Activated T-helper 2 cell treated with anti-CD3 and anti-CD28 coated beads, Interferon-gamma antibody, Interleukin-2, Interleukin-4, amounts not matched to agents 10 μg/mL and 5 μg/mL and 100 μg/mL, durations not matched to agents 14 hours and 24 hours and 36 hours (primary cell): ENCODE results near the gene CKB. TPM values are rescaled to one million over a fixed set of nuclear protein-coding genes. Genes with fewer than 3 reads are reported as not detected.

ENCODE experiments used
- DNase-seq: peaks from one replicate; pipeline ENCODE4 v3.0.0; 2021; ENCODE audit warnings: low spot score
- H3K27ac Mint-ChIP-seq: one replicate; pipeline ENCODE4 v1.8.0; 2021; ENCODE audit warnings: mixed read lengths
- H3K27me3 Mint-ChIP-seq: one replicate; pipeline ENCODE4 v1.8.0; 2021; ENCODE audit warnings: low read depth, mixed read lengths
- H3K36me3 Mint-ChIP-seq: one replicate; pipeline ENCODE4 v1.8.0; 2021; ENCODE audit warnings: low read depth, mixed read lengths
- H3K4me1 Mint-ChIP-seq: one replicate; pipeline ENCODE4 v1.8.0; 2021; ENCODE audit warnings: low read depth, mixed read lengths
- H3K4me3 Mint-ChIP-seq: one replicate; pipeline ENCODE4 v1.8.0; 2021; ENCODE audit warnings: low read depth, mild to moderate bottlenecking, moderate library complexity, mixed read lengths
- H3K9me3 Mint-ChIP-seq: one replicate; pipeline ENCODE4 v1.8.0; 2021; ENCODE audit warnings: mixed read lengths
- intact Hi-C: fragments of 100-400 bp; cut with micrococcal nuclease; formaldehyde crosslinking; loops from one replicate; pipeline ENCODE4 v1.15.1; 2023
- total RNA-seq: library from RNA; stranded (reverse); gene quantifications from 2 replicates; pipeline ENCODE4 v1.2.3, GENCODE V29; 2022

Gene CKB
- total RNA-seq, 1 donor from 2014 or later, result 15.3 TPM

DNA sequence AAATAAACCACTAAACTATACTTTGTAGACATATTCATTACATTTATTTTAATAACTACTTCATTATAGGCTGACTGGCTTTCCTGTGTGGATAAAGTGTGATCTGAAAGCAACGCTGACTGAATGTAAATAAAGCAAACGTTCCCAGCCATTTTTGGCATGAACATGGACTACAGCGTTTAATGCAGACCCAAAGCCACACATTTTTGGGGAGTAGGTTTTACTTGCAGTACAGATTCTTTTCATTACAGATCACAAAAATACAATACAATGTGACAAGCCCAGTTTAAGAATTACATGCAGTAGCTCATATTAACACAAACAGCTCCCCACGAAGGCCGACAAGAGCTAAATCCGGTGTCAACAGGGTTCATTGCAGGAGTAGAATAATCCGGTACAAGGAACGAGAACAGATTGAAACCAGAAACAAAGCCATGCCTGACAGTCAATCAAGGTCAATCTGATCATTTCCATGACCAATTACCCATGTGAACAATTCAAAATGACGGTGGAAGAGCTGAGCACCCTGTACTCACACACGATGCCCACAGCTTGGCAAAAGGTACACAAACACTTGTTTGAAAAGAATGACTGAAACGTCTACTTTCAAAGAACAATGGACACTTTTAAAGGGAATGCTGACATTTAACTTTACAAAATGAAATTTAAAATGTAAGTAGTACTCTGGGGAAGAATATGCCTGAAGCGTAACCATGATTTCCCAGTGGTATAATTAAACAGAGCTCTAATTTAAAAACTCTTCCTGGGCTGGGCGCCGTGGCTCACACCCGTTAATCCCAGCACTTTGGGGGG is 34.5 kb upstream of the CKB start:
- H3K27ac Mint-ChIP-seq, result no peak overlapping the region
- H3K4me1 Mint-ChIP-seq, result peaks cover 29% of the 10 kb centered on the region
- no peaks in the 10 kb centered on the region for H3K27me3 Mint-ChIP-seq
- no peaks in the 10 kb centered on the region for H3K9me3 Mint-ChIP-seq
- DNase-seq, result no peak
- intact Hi-C loops, result no loop called here
- peaks cover 45% of the 10 kb centered on the region for H3K36me3 Mint-ChIP-seq
- H3K4me3 Mint-ChIP-seq, result no peak overlapping the region

DNA sequence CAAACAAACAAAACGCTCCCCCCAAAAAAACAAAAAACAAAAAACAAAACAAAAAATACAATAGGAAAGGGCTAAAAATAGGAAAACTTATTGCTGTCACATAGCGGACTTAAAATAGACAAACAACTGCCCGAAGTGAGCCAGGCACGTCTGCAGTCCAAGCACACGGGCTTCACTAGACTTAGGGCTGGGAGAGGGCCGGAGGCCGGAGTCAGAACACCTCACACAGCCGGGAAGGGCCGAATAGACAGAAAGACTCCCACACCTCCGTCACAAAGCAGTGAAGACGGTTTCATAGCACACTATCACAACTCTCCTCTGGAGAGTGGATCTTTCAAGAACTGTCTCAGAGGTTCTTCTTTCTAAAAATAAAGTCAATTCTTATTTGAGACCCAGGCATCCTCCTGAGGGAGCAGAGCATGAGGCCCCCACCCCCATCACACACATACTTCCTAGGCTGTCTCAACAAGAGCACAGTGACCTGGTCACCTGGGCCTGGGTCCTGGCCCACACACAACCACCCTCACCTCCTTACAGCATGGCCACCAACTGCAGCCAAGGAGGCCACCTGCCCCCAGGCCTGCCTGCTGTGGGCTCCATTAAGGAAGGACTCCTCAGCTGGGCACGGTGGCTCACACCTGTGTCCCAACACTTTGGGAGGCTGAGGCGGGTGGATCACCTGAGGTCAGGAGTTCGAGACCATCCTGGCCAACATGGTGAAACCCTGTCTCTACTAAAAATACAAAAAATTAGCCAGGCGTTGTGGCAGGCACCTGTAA is 33.1 kb upstream of the CKB start:
- Mint-ChIP-seq H3K4me3 (no peak overlapping the region), H3K4me1 (peaks cover 18% of the 10 kb centered on the region), H3K27ac (no peak overlapping the region), H3K36me3 (peaks cover 35% of the 10 kb centered on the region), H3K27me3 (no peaks in the 10 kb centered on the region), H3K9me3 (no peaks in the 10 kb centered on the region)
- intact Hi-C loops, result no loop called here
- DNase-seq, result no peak

DNA sequence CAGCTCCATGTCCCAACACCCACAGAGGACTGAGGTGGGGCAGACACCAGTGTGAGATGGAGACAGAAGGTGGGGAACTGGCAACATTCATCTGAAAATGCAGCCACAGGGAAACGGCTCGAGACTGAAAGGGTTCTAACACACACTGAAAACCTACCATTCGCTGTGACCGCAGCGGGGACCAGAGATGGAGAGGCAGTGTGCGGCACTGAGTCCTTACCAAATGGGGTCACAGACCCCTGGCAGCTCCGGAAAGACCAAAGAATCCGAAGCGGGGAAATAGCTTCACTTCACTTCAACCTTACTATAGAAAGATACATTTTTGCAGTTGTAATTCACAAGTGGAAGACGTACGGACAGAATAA is 30.2 kb upstream of the CKB start:
- Mint-ChIP-seq H3K27ac (no peak overlapping the region), H3K4me1 (no peaks in the 10 kb centered on the region), H3K9me3 (no peaks in the 10 kb centered on the region), H3K36me3 (peaks cover 10% of the 10 kb centered on the region), H3K27me3 (no peaks in the 10 kb centered on the region), H3K4me3 (no peak overlapping the region)
- DNase-seq, result no peak
- intact Hi-C loops, result no loop called here

DNA sequence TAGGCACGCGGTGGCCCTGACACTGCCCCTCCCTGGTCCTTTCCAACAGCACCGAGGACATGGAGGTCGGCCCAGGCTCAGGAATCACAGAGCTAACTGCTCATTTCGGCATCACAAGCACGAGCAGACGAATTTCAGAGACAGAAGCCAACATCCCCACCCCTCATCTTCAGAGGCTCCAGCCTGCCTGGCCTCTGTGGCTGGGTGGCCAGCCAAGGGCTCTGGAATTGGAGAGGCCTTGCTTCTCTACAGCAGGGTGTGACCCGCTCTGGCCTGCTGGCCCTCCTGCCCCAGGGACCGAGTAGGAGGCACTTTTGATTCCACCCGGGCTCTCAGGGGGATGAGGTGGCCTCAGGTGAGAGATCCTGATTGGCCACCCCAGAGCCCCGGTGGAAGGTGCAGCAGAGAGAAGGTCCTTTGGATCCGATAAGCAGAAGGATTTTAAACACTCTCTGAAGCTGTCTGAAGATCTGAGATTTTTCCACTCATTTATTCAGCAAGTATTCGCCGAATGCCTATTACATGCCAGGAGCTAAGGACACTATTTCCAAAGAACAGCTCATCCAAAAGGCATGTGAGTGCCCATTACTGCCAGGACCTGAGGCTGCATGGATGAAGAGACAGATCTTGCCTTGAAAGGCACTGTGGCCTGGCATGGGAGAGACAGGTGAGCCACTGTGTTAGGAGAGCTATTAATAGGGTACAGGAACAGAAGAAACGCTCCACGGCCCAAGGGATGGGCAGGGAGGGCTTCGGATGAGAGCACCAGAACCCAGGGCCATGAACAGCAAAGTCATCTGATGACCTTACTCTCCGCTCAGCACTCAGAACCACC is 29.6 kb upstream of the CKB start:
- Mint-ChIP-seq H3K27me3 (no peaks in the 10 kb centered on the region), H3K4me1 (no peaks in the 10 kb centered on the region), H3K9me3 (no peaks in the 10 kb centered on the region), H3K36me3 (peaks cover 10% of the 10 kb centered on the region), H3K4me3 (no peak overlapping the region), H3K27ac (no peak overlapping the region)
- intact Hi-C loops, result no loop called here
- DNase-seq, result no peak

GRCh38 chr14:103551338-103551762 is 28.7 kb upstream of the CKB start:
- intact Hi-C loops, result no loop called here
- Mint-ChIP-seq H3K27me3 (no peaks in the 10 kb centered on the region), H3K4me3 (no peak overlapping the region), H3K27ac (no peak overlapping the region), H3K36me3 (peaks cover 7% of the 10 kb centered on the region), H3K9me3 (no peaks in the 10 kb centered on the region), H3K4me1 (no peaks in the 10 kb centered on the region)
- DNase-seq, result no peak

GRCh38 chr14:103550451-103551337 is 28.1 kb upstream of the CKB start:
- Mint-ChIP-seq H3K4me1 (no peaks in the 10 kb centered on the region), H3K36me3 (peaks cover 7% of the 10 kb centered on the region), H3K9me3 (no peaks in the 10 kb centered on the region), H3K4me3 (no peak overlapping the region), H3K27ac (no peak overlapping the region), H3K27me3 (no peaks in the 10 kb centered on the region)
- no peak for DNase-seq
- intact Hi-C loops, result no loop called here

- intact Hi-C loops, result no loop called here
- H3K27ac Mint-ChIP-seq, result no peak overlapping the region
- H3K27me3 Mint-ChIP-seq, result no peaks in the 10 kb centered on the region
- H3K4me1 Mint-ChIP-seq, result no peaks in the 10 kb centered on the region
- DNase-seq, result no peak
- H3K36me3 Mint-ChIP-seq, result peaks cover under 1% of the 10 kb centered on the region
- H3K4me3 Mint-ChIP-seq, result no peak overlapping the region
- H3K9me3 Mint-ChIP-seq, result no peaks in the 10 kb centered on the region
These were observed 27.0 kb upstream of the CKB start for GRCh38 chr14:103549361-103550311.

- no peak overlapping the region for H3K27ac Mint-ChIP-seq
- no peaks in the 10 kb centered on the region for H3K36me3 Mint-ChIP-seq
- no peak overlapping the region for H3K4me3 Mint-ChIP-seq
- no peaks in the 10 kb centered on the region for H3K4me1 Mint-ChIP-seq
- intact Hi-C loops, result no loop called here
- no peaks in the 10 kb centered on the region for H3K27me3 Mint-ChIP-seq
- no peak for DNase-seq
- H3K9me3 Mint-ChIP-seq, result no peaks in the 10 kb centered on the region
These were observed 26.1 kb upstream of the CKB start for GRCh38 chr14:103548463-103549351.

DNA sequence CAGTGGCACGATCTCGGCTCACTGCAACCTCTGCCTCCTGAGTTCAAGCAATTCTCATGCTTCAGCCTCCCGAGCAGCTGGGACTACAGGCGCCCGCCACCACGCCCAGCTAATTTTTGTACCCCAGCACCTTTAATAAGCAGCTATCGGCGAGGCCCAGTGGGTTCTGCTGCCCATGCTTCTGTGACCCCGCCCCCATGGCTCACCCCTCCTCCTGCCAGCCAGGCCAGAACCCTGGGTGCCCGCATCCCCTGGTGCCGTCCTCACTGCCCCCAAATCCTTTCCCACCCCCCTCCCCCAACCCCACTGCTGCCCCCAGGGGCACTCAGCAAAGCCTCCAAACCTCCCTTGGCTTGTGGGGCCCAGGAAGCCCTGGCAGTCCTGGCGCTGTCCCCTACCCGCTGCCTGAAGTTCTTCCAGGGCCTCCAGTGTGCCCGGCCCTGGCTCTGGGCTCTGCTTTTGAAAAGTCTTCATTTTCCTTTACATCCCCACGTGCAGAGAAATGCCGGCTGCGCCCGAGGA is 25.4 kb upstream of the CKB start:
- Mint-ChIP-seq H3K4me1 (no peaks in the 10 kb centered on the region), H3K36me3 (no peaks in the 10 kb centered on the region), H3K27me3 (no peaks in the 10 kb centered on the region), H3K9me3 (no peaks in the 10 kb centered on the region), H3K4me3 (no peak overlapping the region), H3K27ac (no peak overlapping the region)
- DNase-seq, result no peak
- intact Hi-C loops, result no loop called here

DNA sequence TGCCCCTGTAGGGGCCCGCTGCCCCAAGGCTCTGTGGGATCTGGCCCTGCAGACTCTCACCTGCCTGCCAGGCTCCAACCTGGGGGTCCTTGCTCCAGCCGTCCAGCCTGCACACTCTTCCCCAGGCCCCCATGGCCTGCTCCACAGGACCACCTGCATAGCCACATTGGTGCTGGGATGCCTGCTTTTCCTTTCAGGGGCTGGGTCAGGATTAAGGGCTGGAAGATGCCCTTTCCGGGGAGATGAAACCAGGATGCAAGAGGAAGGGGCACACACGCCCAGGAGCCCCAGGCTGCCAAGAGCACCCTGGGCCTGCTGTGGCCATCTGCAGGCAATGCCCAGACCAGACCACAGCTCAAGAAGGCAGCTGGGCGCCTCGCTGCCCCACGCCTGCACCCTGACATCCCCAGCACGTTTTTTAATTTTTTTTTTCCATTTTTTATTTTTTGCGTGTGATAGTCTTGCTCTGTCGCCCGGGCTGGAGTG is 24.9 kb upstream of the CKB start:
- no peak for DNase-seq
- H3K4me1 Mint-ChIP-seq, result no peaks in the 10 kb centered on the region
- H3K27me3 Mint-ChIP-seq, result no peaks in the 10 kb centered on the region
- H3K4me3 Mint-ChIP-seq, result no peak overlapping the region
- no peaks in the 10 kb centered on the region for H3K9me3 Mint-ChIP-seq
- no peak overlapping the region for H3K27ac Mint-ChIP-seq
- intact Hi-C loops, result no loop called here
- H3K36me3 Mint-ChIP-seq, result no peaks in the 10 kb centered on the region
